ENCODE data around the gene TFAP2A. TPM values are rescaled to one million over a fixed set of nuclear protein-coding genes. Genes with fewer than 3 reads are reported as not detected.
A peak's percentile ranks its signal among the peaks of the same experiment; 100 is the strongest.

TFAP2A gene
- total and polyA plus RNA-seq, 2 donors (not counting 1 experiment from before 2014, with no cell fraction given) = 0.03 TPM; not detected in 1

GRCh38 chr6:10369896-10370295, 45.0 kb downstream of the TFAP2A start:
- peak in 1 of 2 donors; percentile 16 for DNase-seq (ENCODE audit: low read depth in 2 of 2)
- no peak overlapping the region for H2AFZ ChIP-seq (ENCODE audit: low read length)
- no peaks in the 10 kb centered on the region for H3K9me3 ChIP-seq (ENCODE audit: control insufficient read depth, insufficient read depth, low read depth, low read length)
- H4K20me1 ChIP-seq (ENCODE audit: control insufficient read depth, extremely low read depth, insufficient read depth, low read length) = no peaks in the 10 kb centered on the region
- no peaks in the 10 kb centered on the region for H3K36me3 ChIP-seq (ENCODE audit: control insufficient read depth, insufficient read depth, low read length)
- no peak overlapping the region for H3K9ac ChIP-seq (ENCODE audit: insufficient read depth, low read length)
- H3K79me2 ChIP-seq (ENCODE audit: control insufficient read depth, insufficient read depth, low read length) = no peaks in the 10 kb centered on the region
- H3K27me3 ChIP-seq (ENCODE audit: control insufficient read depth, insufficient read depth, low read length) = no peaks in the 10 kb centered on the region
- H3K4me2 ChIP-seq (ENCODE audit: extremely low read depth, insufficient read depth, low read length) = no peak overlapping the region
- H3K27ac ChIP-seq (ENCODE audit: insufficient read depth, low read length) = no peak overlapping the region
- H3K4me3 ChIP-seq (replicated peaks in 1 of 4; ENCODE audit: control extremely low read depth in 1 of 4, insufficient read depth in 1 of 4, low read depth in 3 of 4, low read length in 4 of 4) = no peak overlapping the region
- TF ChIP-seq EZH2 (IDR thresholded peaks at IDR 0.05; ENCODE audit: low read length, missing control alignments) (no peak), CTCF (conservative IDR thresholded peaks at IDR 0.05 in 1 of 2, IDR thresholded peaks at IDR 0.05 in 1 of 2; ENCODE audit: low read depth in 1 of 2, low read length in 2 of 2) (no peak)
- H3K4me1 ChIP-seq (ENCODE audit: control insufficient read depth, extremely low read depth, insufficient read depth, low read length) = no peaks in the 10 kb centered on the region

DNA sequence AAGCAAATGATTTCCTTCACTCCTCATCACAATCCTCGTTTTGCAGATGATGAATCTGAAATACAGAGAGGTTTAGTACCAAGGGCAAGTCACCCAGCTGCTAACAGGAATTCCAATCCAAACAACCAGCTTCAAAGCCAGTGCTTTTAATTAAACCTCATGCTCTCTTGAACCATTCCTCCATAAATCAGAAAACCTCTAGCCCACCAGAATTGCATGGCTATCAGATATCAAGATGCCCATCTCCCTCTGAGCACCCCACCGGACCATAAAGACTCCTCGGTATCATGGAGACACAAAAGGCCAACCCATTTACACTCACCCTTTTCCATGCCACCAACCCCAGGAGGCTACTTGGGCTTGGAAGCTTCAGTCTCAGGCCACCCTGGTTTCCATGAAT, 46.0 kb downstream of the TFAP2A start:
- H3K9ac ChIP-seq (ENCODE audit: insufficient read depth, low read length) = no peak overlapping the region
- no peak for DNase-seq (ENCODE audit: low read depth in 2 of 2)
- no peak overlapping the region for H3K27ac ChIP-seq (ENCODE audit: insufficient read depth, low read length)
- H3K4me1 ChIP-seq (ENCODE audit: control insufficient read depth, extremely low read depth, insufficient read depth, low read length) = no peaks in the 10 kb centered on the region
- no peaks in the 10 kb centered on the region for H3K27me3 ChIP-seq (ENCODE audit: control insufficient read depth, insufficient read depth, low read length)
- no peaks in the 10 kb centered on the region for H3K79me2 ChIP-seq (ENCODE audit: control insufficient read depth, insufficient read depth, low read length)
- H3K4me2 ChIP-seq (ENCODE audit: extremely low read depth, insufficient read depth, low read length) = no peak overlapping the region
- H2AFZ ChIP-seq (ENCODE audit: low read length) = no peak overlapping the region
- no peaks in the 10 kb centered on the region for H4K20me1 ChIP-seq (ENCODE audit: control insufficient read depth, extremely low read depth, insufficient read depth, low read length)
- no peak for TF ChIP-seq CTCF (conservative IDR thresholded peaks at IDR 0.05 in 1 of 2, IDR thresholded peaks at IDR 0.05 in 1 of 2; ENCODE audit: low read depth in 1 of 2, low read length in 2 of 2)
- no peak for TF ChIP-seq EZH2 (IDR thresholded peaks at IDR 0.05; ENCODE audit: low read length, missing control alignments)
- H3K9me3 ChIP-seq (ENCODE audit: control insufficient read depth, insufficient read depth, low read depth, low read length) = no peaks in the 10 kb centered on the region
- no peak overlapping the region for H3K4me3 ChIP-seq (replicated peaks in 1 of 4; ENCODE audit: control extremely low read depth in 1 of 4, insufficient read depth in 1 of 4, low read depth in 3 of 4, low read length in 4 of 4)
- no peaks in the 10 kb centered on the region for H3K36me3 ChIP-seq (ENCODE audit: control insufficient read depth, insufficient read depth, low read length)

DNA sequence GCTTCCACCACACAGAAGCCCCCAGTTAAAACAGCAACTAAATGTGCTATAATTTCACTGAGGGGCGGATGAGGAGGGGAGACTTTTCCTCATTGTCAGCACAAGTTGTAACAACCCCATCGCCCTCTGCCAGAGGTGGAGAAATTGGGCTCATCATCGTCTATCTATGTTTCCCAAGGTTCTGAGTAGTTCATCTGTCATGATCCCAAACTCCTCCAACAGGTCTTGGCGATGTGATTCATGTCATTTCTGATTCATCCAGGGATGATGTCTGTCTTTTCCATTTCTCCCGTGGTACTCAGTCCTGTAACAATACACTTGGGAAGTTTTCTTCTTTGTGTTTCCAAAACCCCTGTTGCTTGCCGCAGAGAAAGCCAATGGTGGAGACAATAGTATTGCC, 51.0 kb downstream of the TFAP2A start:
- Histone ChIP-seq H4K20me1 (ENCODE audit: control insufficient read depth, extremely low read depth, insufficient read depth, low read length) (no peaks in the 10 kb centered on the region), H3K79me2 (ENCODE audit: control insufficient read depth, insufficient read depth, low read length) (no peaks in the 10 kb centered on the region), H2AFZ (ENCODE audit: low read length) (no peak overlapping the region), H3K4me2 (ENCODE audit: extremely low read depth, insufficient read depth, low read length) (no peak overlapping the region), H3K4me3 (replicated peaks in 1 of 4; ENCODE audit: control extremely low read depth in 1 of 4, insufficient read depth in 1 of 4, low read depth in 3 of 4, low read length in 4 of 4) (no peak overlapping the region), H3K36me3 (ENCODE audit: control insufficient read depth, insufficient read depth, low read length) (no peaks in the 10 kb centered on the region), H3K9me3 (ENCODE audit: control insufficient read depth, insufficient read depth, low read depth, low read length) (no peaks in the 10 kb centered on the region), H3K27me3 (ENCODE audit: control insufficient read depth, insufficient read depth, low read length) (no peaks in the 10 kb centered on the region), H3K4me1 (ENCODE audit: control insufficient read depth, extremely low read depth, insufficient read depth, low read length) (no peaks in the 10 kb centered on the region), H3K27ac (ENCODE audit: insufficient read depth, low read length) (no peak overlapping the region), H3K9ac (ENCODE audit: insufficient read depth, low read length) (no peak overlapping the region)
- no peak for DNase-seq (ENCODE audit: low read depth in 2 of 2)
- no peak for TF ChIP-seq CTCF (conservative IDR thresholded peaks at IDR 0.05 in 1 of 2, IDR thresholded peaks at IDR 0.05 in 1 of 2; ENCODE audit: low read depth in 1 of 2, low read length in 2 of 2)
- no peak for TF ChIP-seq EZH2 (IDR thresholded peaks at IDR 0.05; ENCODE audit: low read length, missing control alignments)

Measured in fibroblast of lung (primary cell).